ENCODE measurements around the gene APBB2. TPM values are rescaled to one million over a fixed set of nuclear protein-coding genes. Genes with fewer than 3 reads are reported as not detected.

APBB2 gene
- total and polyA plus RNA-seq, 2 of the 8 experiments (the other 6 are each of a cell fraction or from before 2014, with no cell fraction given) = 58.7 to 59.4 TPM

- TF ChIP-seq, protein P1, sequence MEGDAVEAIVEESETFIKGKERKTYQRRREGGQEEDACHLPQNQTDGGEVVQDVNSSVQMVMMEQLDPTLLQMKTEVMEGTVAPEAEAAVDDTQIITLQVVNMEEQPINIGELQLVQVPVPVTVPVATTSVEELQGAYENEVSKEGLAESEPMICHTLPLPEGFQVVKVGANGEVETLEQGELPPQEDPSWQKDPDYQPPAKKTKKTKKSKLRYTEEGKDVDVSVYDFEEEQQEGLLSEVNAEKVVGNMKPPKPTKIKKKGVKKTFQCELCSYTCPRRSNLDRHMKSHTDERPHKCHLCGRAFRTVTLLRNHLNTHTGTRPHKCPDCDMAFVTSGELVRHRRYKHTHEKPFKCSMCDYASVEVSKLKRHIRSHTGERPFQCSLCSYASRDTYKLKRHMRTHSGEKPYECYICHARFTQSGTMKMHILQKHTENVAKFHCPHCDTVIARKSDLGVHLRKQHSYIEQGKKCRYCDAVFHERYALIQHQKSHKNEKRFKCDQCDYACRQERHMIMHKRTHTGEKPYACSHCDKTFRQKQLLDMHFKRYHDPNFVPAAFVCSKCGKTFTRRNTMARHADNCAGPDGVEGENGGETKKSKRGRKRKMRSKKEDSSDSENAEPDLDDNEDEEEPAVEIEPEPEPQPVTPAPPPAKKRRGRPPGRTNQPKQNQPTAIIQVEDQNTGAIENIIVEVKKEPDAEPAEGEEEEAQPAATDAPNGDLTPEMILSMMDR (IDR thresholded peaks at IDR 0.05; ENCODE audit: control extremely low read depth in 1 of 3, insufficient read depth in 1 of 3, low read depth in 1 of 3, low read length in 3 of 3) = no peak
- TF ChIP-seq E2F6 (IDR thresholded peaks at IDR 0.05) (no peak), SIRT6 (IDR thresholded peaks at IDR 0.05; ENCODE audit: low read length) (no peak), RFX5 (IDR thresholded peaks at IDR 0.05; ENCODE audit: borderline replicate concordance, low read depth, low read length) (no peak), KDM1A (IDR thresholded peaks at IDR 0.05; ENCODE audit: borderline replicate concordance, low read length) (no peak), YY1 (IDR thresholded peaks at IDR 0.05; ENCODE audit: low read depth, low read length) (no peak)
Measured at GRCh38 chr4:40838742-40839141, 375.6 kb downstream of the APBB2 start (continued).

All from H1 (cell line).